HL-60 (cell line): ENCODE results near the gene RPS8.

Experiments
- DNase-seq, 2 experiments: peaks; one replicate each; pipeline ENCODE4 v3.0.0-alpha.2; 2010 to 2020; ENCODE audit warnings: low read depth in 1 of 2, low spot score in 1 of 2
- H3K27ac ChIP-seq: fragments of 250-450 bp; sonication (Bioruptor Pico); replicated peaks from 2 replicates; pipeline ENCODE4 v1.5.1; 2020; ENCODE audit warnings: mild to moderate bottlenecking, moderate library complexity
- H3K27me3 ChIP-seq: fragments of 250-450 bp; sonication (Bioruptor Pico); 2 replicates; pipeline ENCODE4 v1.5.1; 2021; ENCODE audit warnings: mild to moderate bottlenecking, moderate library complexity; ENCODE audit not compliant: insufficient read depth, poor library complexity, severe bottlenecking
- H3K4me3 ChIP-seq: replicated peaks from 2 replicates; pipeline ENCODE4 v1.5.1; 2011; ENCODE audit warnings: mild to moderate bottlenecking, control low read depth, low read length; ENCODE audit not compliant: insufficient read depth
- CTCF ChIP-seq: IDR thresholded peaks from one replicate; pipeline ENCODE4 v1.5.1; 2011; ENCODE audit warnings: low read length, control low read depth, inconsistent platforms; ENCODE audit not compliant: insufficient read depth
- GABPA ChIP-seq: IDR thresholded peaks from 2 replicates; pipeline ENCODE4 v1.6.1; 2012; ENCODE audit warnings: low read depth
- POLR2AphosphoS5 ChIP-seq: IDR thresholded peaks from 2 replicates; pipeline ENCODE4 v1.6.1; 2012; ENCODE audit warnings: low read depth
- REST ChIP-seq: IDR thresholded peaks from 2 replicates; pipeline ENCODE4 v1.6.1; 2012; ENCODE audit warnings: low read depth; ENCODE audit not compliant: insufficient replicate concordance
- SPI1 ChIP-seq: IDR thresholded peaks from 2 replicates; pipeline ENCODE4 v1.6.1; 2012; ENCODE audit warnings: low read depth, mild to moderate bottlenecking, borderline replicate concordance
- long read RNA-seq: library from polyadenylated mRNA; unstranded; transcript quantifications from one replicate; pipeline ENCODE4 v2.0.0, GENCODE V29; 2020

RPS8 gene
- long read RNA-seq, transcript RPS8-207 (5 exons, 1,115 nt) = minor isoform, 27 of 914 reads
- long read RNA-seq, transcript RPS8-202 (6 exons, 881 nt) = major isoform, 586 of 914 reads
- long read RNA-seq, partial matches to known transcripts = 278 of 914 reads
- long read RNA-seq, other reads (novel, unspliced or antisense) = 18 of 914 reads

- peak; percentile 80 for TF ChIP-seq REST
- TF ChIP-seq SPI1 = no peak
- TF ChIP-seq POLR2AphosphoS5 = peak; percentile 98
- TF ChIP-seq CTCF = no peak
Measured at GRCh38 chr1:44775078-44775929, at the start of gene RPS8. RPS8 (plus strand) TSS chr1:44775540; CDS start chr1:44775597, 57 bp downstream.

GRCh38 chr1:44730741-44731512 is 44.4 kb upstream of the RPS8 start, which contains the start of gene RNU5D-1:
RNU5D-1 (minus strand) TSS chr1:44731170.
- peak within 1 kb of the TSS; percentile 100 for H3K27ac ChIP-seq
- no peaks in the 10 kb centered on the region for H3K27me3 ChIP-seq
- no peak within 1 kb of the TSS for H3K4me3 ChIP-seq
- DNase-seq = peak; percentile 84 to 96
- TF ChIP-seq SPI1 (peak; percentile 29; the same call in 1 of the 2 replicates), CTCF (peak; percentile 73), GABPA (peak; percentile 38; the same call in 1 of the 2 replicates), POLR2AphosphoS5 (peak; percentile 99), REST (peak; percentile 10)

More at GRCh38 chr1:44775078-44775929, at the start of gene RPS8:
- peak within 1 kb of the TSS; percentile 86 for H3K4me3 ChIP-seq
- H3K27me3 ChIP-seq = no peaks in the 10 kb centered on the region
- DNase-seq = peak; percentile 92 to 95
- peak within 1 kb of the TSS; percentile 93 for H3K27ac ChIP-seq

GRCh38 chr1:44733365-44733764 is 42.0 kb upstream of the RPS8 start:
- Histone ChIP-seq H3K4me3 (no peak overlapping the region), H3K27me3 (no peaks in the 10 kb centered on the region), H3K27ac (no peak overlapping the region)
- no peak for DNase-seq
- TF ChIP-seq GABPA (no peak), CTCF (no peak), REST (no peak), SPI1 (no peak), POLR2AphosphoS5 (no peak)
